ENCODE measurements around the gene SEC61A1. TPM values are rescaled to one million over a fixed set of nuclear protein-coding genes. Genes with fewer than 3 reads are reported as not detected.

The SEC61A1 gene
- total RNA-seq, 1 donor from 2014 or later: 63.4 TPM

DNA sequence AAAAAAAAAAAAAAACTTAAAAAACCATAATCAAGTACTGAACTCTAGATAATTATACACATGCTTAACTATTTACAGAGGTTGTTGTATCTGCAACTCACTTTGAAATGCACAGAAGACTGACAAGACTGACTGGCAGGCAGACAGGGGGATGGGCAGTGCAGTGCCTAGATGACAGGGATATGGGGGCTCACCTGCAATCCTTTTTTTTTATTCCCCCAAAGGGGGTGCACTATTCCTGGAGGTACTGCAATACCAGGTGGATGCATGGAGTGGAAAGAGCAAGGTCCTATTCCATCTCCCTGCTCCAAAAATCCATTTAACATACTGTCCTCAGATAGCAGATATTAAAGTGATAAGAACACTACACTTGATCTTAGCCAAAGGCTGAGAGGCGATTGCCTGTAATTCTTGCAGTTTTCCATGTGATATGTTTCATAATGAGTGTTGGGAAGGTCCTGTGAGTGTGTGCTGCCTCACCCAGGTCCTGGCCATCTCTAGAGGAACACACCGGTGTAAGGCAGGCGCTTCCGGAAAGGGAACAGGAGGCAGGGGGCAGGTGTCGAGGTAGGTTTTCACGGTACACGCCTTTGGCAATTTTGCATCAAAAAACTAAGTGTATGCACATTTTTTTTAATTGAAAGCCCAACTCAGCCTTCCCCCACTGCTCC lies 22.7 kb downstream of the SEC61A1 start:
- intact Hi-C loops (cut with micrococcal nuclease): loop anchor here (10.0 kb wide), 1 partner anchor 420 kb away; the partner anchor contains the start of gene GATA2
- DNase-seq (no peak), ATAC-seq (peak; percentile 0)

DNA sequence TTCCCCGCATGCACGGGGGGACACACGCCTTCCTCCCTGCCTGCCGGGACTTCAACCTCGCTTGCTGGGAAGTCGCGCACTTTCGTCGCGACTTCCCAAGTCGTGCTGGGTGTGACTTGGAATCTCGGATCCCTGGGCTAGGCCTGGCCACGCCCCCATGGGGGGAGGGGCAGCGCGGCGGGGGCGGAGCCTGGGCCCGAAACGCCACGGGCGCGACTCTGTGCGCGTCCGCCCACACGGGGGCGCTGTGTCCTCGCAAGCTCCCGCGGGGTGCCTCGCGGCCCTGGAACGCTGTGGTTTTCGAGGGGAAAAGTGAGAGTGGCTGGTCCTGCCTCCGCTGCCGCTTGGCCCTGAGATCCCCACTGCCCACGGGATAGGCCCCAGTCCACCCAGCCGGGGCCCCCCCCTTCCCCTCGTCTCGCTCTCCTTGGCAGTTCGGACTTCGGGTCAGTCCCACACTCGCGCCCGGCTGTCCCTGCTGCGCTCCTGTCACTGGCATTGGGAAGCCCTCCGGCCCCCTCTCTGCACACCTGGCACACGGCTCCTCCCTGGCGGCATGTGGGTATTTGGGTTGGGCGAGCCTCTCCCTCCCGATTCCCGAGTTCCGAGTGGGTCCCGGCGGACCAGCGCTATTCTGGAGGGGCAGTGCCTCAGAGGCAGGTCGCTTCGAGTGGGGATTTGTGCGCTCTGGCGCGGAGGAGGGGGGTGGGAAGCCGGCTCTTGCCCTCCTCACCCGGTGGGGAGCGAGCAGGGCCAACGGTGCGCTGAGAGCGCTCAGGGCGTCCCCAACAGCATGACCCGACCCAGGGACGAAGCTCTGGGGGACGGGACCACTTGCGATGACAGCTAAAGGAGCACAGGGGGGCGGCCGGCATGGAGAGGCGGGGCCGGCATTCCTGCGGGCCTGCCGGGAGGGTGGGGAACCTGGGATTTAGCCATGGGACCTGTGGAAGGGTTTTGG lies 23.6 kb downstream of the SEC61A1 start:
- intact Hi-C loops (cut with micrococcal nuclease): loop anchor here (10.0 kb wide), 1 partner anchor 419 kb away; the partner anchor contains the start of gene GATA2
- peak; percentile 95 for DNase-seq
- ATAC-seq: peak; percentile 90

DNA sequence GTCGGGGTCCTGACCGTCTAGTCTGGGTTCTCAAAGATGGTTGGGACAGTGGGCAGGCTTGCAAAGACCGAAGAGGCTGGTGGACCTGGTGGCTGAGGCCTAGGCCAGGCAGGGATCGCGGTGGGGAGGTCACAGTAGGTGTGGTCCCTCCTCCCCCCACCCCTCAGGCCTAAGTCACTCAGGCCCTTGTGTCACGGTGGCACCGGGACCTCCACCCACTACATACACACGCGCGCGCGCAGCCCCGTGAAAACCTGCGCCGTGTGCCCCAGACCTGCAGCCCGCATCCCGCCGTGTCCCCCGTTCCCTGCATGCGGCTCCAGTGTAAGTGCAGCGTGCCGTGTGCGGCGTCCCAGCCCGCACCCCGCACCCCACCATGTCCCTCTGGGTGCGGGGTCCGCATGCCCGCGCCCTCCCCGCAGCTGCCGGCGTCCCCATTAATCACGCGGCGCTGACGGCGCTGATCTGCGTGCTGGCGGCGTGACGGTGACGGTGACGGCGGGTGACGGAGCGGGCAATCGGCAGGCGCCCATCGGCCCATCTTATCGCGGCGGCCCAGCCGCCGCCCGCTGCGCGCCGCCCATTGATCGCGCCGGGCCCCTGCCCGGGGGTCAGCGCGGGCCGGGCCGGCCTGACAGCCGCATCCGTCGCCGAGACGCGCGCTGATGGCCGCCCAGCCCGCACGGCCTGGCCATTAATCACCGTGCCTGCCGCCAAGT lies 24.4 kb downstream of the SEC61A1 start:
- peak; percentile 65 for DNase-seq
- intact Hi-C loops (cut with micrococcal nuclease): loop anchor here (10.0 kb wide), 1 partner anchor 418 kb away; the partner anchor contains the start of gene GATA2
- ATAC-seq: peak; percentile 14

DNA sequence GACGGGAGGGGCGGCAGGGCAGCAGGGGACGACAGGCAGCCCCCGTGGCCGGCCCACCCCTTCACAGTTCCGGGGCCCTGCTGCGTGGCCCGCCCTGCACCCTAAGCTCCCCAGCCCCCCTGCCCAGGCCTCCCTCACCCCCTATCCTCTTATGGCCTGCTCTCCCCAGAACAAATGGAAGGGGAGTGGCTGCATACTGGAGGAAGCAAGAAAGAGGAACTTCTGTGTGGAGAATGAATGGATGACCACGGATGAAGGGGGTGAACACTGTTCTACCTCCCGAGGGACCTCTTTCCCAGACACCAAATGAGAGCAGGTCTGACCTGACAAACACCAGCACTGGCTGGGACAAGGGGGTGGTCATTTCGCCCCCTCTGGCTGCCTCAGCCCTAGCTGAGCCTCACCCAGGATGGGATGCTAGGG lies 25.0 kb downstream of the SEC61A1 start:
- DNase-seq: no peak
- no peak for ATAC-seq
- intact Hi-C loops (cut with micrococcal nuclease): loop anchor here (10.0 kb wide), 1 partner anchor 418 kb away; the partner anchor contains the start of gene GATA2

DNA sequence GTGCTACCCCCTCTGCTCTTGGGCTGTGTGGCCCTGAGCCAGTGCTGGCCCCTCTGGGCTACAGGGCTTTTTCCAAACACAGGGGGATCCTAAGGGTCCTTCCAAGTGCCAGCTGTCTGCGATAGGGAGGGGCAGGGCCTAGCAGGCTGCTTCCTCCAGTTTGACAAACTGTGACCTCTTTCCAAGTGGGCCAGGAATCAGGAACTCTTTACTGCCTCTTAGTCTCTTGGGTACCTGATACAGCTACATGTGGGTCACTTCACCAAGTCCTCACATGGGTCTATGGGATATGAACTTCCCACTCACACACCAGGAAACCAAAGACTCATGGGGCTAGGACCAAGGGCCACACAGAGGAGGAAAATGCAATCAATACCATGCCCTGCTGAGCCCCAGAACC lies 25.4 kb downstream of the SEC61A1 start:
- no peak for ATAC-seq
- intact Hi-C loops (cut with micrococcal nuclease): loop anchor here (10.0 kb wide), 1 partner anchor 417 kb away; the partner anchor contains the start of gene GATA2
- DNase-seq: no peak

DNA sequence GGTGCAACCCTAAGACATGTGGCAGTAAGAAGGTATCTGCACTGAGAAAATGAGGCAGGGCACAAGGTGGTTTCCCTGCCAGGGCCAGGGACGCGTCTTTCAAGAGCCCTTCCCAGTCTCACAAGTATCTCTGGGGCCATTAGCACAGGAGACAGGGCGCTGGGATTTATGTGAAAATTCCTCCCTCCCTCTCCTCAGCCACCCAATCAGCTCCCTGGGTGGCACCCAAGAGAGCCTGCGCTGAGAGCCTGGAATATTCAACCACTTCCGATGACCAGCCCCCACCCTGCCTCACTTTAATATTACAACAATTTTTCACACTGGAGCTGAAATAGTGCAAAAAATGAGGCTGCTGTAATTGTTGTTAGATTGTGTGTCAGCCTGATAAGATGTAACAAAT lies 26.1 kb downstream of the SEC61A1 start:
- intact Hi-C loops (cut with micrococcal nuclease): loop anchor here (10.0 kb wide), 1 partner anchor 416 kb away; the partner anchor contains the start of gene GATA2
- no peak for DNase-seq
- ATAC-seq: no peak

DNA sequence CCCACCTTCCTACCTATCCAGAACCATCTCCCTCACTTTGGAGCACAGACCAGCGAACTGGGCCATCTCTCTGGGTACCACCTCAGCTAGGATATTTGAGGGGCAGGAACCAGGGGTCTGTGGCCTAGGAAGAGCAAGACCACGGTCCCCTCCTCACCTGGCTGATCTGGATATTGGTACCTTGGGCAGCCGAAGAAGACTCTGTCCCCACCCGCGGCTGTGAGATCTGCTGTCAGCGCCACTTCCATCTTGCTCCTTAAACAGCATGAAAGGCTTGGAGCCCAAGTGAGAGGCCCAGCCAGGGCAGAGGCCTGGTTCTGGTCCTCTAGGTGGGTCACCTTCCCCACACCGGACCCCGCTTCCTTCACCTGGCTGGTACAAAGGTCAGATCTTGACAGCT lies 26.6 kb downstream of the SEC61A1 start:
- DNase-seq: no peak

DNA sequence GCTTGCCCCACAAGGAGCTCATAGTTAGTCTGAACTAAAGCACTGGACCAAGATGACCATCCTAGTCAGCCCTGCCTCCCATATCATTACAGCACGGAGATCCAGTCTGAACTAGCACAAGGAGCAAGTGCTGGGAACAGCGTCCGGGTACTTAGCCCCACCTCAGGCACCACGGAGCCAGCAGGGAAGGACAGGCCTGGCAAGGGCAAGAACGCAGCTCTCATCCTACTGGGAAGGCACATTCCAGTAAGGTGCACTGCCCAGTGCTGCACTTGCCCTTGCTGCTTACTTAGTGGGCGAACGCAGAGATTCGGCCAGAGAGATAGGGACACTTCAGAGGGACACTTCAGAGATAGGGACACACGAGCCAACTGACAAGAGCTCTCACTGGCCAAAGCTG lies 27.6 kb downstream of the SEC61A1 start:
- DNase-seq (no peak), ATAC-seq (no peak)
- intact Hi-C loops (cut with micrococcal nuclease): loop anchor here (10.0 kb wide), 1 partner anchor 415 kb away; the partner anchor contains the start of gene GATA2

More for the DNA sequence above, 26.6 kb downstream of the SEC61A1 start:
- intact Hi-C loops (cut with micrococcal nuclease): loop anchor here (10.0 kb wide), 1 partner anchor 416 kb away; the partner anchor contains the start of gene GATA2
- no peak for ATAC-seq

DNA sequence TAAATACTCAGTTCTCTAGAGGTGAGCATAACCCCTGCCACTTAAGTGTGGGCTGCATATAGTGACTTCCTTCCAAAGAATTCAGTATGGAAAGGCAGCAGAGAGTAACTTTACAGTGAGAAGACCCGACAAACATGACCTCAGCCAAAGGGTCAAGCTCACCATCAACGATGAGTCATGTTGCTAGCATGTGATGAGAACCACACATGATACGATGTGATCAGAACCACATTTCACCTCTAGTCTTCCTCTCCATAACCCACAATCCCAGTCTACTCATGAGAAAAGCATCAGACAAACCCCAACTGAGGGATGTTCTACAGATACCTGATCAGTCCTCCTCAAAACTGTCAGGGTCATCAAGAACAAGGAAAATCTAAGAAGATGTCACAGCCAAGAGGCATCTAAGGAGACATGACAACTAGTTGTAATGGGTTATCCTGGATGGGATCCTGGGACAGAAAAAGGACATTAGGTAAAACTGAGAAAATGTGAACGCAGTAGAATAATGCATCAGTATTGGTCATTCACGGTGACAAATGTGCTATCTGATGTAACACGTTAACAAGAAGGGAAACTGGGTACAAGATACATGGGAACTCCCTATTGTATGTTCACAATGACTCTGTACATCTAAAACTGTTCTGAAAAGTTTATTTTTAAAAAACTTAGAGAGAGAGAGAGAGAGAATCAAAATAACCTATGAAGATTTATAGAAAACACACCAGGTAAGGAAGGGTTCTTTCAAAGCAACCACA lies 28.3 kb downstream of the SEC61A1 start:
- DNase-seq (no peak), ATAC-seq (no peak)
- intact Hi-C loops (cut with micrococcal nuclease): no loop called here

DNA sequence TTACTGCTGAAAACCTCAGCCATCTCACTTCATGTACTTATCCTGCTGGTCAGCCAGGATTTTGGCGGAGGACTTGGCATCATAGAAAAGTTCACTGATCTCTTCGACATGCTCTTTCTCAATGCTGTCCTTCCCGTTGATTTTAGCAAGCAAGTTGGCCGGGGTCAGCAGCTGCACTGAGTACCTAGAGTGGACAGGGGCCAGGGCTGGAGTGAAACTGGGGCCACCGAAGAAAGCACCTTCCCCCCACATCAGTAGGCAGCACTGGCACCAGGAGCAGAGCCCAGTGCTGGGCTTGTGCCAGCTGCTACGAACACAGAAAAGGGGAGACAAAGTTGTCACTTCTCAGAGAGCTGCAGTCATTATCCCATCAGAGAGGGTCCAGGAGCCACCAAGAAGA lies 29.0 kb downstream of the SEC61A1 start:
- no peak for DNase-seq
- intact Hi-C loops (cut with micrococcal nuclease): no loop called here
- no peak for ATAC-seq

DNA sequence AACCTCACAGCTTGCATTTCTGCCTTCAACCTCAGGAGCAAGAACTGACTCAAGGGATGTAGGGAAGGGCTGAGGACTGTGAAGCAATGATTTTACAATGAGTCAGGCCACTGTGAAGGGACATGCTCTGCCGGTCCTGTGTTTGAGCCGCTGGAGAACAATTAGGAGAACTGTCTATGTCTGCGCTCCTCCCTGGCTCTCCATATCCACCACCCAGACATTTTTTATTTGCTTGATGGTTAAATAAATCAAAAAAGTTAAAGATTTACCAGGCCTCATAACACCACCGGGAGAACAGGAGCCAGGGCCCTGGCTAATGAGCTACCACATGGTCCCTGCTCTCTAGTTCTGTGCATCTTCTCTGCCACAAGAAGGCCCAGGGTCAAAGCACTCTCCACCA lies 29.6 kb downstream of the SEC61A1 start:
- intact Hi-C loops (cut with micrococcal nuclease): no loop called here
- DNase-seq (no peak), ATAC-seq (no peak)

DNA sequence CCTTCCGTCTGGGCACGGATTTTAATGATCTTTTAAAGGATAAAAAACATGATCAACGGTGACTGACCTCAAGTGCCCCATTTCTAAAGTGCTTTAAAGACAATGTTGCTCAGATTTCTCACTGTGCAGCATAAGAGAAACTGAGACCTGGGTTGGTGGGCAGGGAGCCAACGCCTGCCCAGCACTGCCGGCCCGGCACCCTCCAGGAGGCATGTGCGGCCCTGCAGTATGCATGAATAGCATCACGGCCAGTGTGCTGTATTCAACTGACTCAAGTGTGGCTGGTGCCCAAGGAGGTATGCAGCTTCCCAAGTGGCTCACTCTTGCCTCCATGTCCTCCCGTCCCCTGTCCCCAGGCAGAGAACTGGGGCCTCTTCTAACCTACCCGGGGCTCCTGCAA lies 30.3 kb downstream of the SEC61A1 start:
- DNase-seq (no peak), ATAC-seq (no peak)
- intact Hi-C loops (cut with micrococcal nuclease): no loop called here

DNA sequence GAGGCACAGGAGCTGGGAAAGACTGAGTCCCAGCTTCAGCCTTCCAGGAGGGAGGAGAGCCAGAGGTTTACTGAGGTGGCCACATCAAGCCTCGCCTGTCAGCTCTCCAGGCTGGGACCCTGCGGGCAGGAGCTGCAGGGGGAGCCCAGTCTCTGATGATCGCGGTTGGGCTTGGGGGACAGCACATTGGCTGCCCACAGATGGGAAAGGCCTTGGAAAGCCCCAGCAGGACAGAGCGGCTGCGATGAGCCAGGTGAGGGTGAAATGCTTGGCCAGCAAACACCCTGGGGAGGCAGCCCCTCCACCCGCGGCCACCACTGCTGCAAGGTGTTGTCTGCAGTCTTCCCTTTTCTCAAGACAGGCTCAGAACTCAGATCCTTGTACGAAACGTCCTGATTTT lies 31.2 kb downstream of the SEC61A1 start:
- intact Hi-C loops (cut with micrococcal nuclease): no loop called here
- DNase-seq: no peak
- peak; percentile 40 for ATAC-seq

DNA sequence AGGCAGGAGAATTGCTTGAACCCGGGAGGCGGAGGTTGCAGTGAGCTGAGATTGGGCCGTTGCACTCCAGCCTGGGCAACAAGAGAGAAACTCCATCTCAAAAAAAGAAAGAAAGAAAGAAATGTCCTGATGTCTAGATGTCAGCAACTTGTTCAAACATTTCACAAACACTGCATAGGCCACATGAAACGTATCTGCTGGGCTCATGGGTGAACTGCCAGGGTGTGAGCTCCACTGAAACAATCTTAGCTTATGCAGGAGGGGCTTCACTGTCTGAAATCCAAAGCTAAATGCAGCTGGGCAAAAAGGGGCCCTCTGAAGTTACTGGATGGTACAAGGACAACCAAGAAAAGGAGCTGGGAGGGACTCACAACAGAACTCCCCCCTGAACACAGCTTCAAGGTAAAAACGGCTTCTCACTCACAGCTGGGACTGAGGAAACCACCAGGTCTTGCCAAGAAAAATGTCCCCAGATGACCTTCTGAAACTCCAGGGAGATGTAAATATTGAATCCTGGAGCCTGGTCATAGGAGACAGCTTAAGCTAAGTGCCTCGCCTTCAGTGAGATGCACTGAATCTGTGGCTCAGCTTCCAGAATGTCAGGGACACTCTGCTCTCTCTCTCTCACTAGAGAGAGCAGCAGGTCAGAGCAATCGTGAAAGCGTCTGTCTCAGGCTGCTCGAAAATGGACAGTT lies 31.9 kb downstream of the SEC61A1 start:
- intact Hi-C loops (cut with micrococcal nuclease): no loop called here
- DNase-seq (no peak), ATAC-seq (peak; percentile 82)

DNA sequence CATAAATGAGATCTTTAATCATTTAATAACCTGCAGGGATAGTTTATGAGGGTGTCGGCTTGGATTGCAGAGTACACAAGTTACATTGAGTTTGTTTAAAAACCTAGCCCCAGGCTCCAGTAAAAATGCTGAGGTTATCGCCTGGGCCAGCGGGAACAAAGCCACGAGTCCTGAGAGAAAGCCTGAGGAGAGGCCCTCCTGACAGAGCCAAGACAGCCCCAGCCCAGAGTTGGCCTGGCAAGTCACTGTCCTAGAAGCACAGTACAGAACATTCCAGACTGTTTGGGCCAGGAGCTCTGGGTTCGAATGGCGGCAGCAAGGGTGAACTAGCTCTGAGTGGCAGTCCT lies 32.4 kb downstream of the SEC61A1 start:
- ATAC-seq (peak; percentile 44), DNase-seq (peak; percentile 53)
- intact Hi-C loops (cut with micrococcal nuclease): no loop called here

DNA sequence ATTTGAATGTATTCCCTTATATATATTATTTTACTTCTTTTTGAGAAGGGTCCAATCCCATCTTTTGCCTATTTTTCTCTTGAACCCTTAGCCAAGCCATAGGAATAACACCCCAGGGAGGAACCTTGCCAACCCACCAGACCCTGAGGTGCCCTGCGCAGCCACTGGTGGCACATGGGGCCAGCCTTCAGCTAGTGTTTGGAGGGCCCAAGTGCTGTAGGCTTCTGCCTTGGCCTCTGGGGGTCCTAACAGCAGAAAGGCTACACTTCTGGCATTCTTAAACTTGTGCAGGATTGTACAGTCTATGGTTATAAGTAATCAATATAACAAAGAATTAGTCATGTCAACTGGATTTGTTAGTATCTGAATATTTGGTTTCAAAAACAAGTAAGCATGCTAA lies 36.9 kb downstream of the SEC61A1 start:
- intact Hi-C loops (cut with micrococcal nuclease): no loop called here
- DNase-seq (no peak), ATAC-seq (no peak)

DNA sequence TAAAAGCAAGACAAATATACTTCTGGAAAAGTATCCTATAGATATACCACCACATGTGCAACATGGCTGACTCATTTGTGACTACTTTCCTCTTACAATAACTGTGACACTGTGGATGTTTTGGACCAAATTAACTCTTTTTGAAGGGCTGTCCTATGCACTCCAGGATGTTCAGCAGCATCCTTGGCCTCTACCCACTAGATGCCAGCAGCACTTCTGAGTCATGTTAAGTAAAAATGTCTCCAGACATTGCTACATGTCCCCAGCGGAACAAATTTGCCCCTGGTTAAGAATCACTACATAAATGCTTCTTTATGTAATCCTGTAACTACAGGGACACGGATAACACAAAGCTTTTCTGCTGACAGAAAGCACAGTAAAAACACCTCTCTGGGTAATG lies 39.3 kb downstream of the SEC61A1 start:
- DNase-seq (no peak), ATAC-seq (no peak)
- intact Hi-C loops (cut with micrococcal nuclease): loop anchor here (5.0 kb wide), 1 partner anchor 41 kb away; no protein-coding TSS in a partner anchor

Measured in left ventricle myocardium superior (tissue), 1 donor.